ENCODE results near the gene CC2D1A. TPM values are rescaled to one million over a fixed set of nuclear protein-coding genes. Genes with fewer than 3 reads are reported as not detected.
A peak's percentile ranks its signal among the peaks of the same experiment; 100 is the strongest.
"Not testable (repeated sequence)": the region's sequence is repeated elsewhere in the genome, so short reads cannot be mapped to it uniquely, and the experiment has no call there.

CC2D1A gene
- total RNA-seq, 1 experiment from 2014 or later: 15.3 TPM

GRCh38 chr19:13964776-13965175 lies 58.8 kb downstream of the CC2D1A start:
- DNase-seq: no peak
- Histone ChIP-seq H3K4me3 (no peak overlapping the region), H3K4me1 (no peaks in the 10 kb centered on the region), H3K27ac (no peak overlapping the region), H3K9me3 (replicated peaks) (no peaks in the 10 kb centered on the region), H3K36me3 (peaks cover 31% of the 10 kb centered on the region), H3K27me3 (no peaks in the 10 kb centered on the region)

GRCh38 chr19:13965377-13965896 lies 59.4 kb downstream of the CC2D1A start:
- no peak for DNase-seq
- Histone ChIP-seq H3K27ac (no peak overlapping the region), H3K36me3 (peaks cover 26% of the 10 kb centered on the region), H3K27me3 (no peaks in the 10 kb centered on the region), H3K4me1 (no peaks in the 10 kb centered on the region), H3K4me3 (no peak overlapping the region), H3K9me3 (replicated peaks) (no peaks in the 10 kb centered on the region)

GRCh38 chr19:13965926-13966683 lies 60.1 kb downstream of the CC2D1A start:
- Histone ChIP-seq H3K36me3 (peaks cover 21% of the 10 kb centered on the region), H3K4me1 (no peaks in the 10 kb centered on the region), H3K9me3 (replicated peaks) (no peaks in the 10 kb centered on the region), H3K27ac (no peak overlapping the region), H3K4me3 (no peak overlapping the region), H3K27me3 (no peaks in the 10 kb centered on the region)
- DNase-seq: peak in 1 of 2 experiments; percentile 6

- H3K4me1 ChIP-seq: no peaks in the 10 kb centered on the region
- H3K4me3 ChIP-seq: no peak overlapping the region
- peaks cover 17% of the 10 kb centered on the region for H3K36me3 ChIP-seq
- no peaks in the 10 kb centered on the region for H3K9me3 ChIP-seq (replicated peaks)
- no peak overlapping the region for H3K27ac ChIP-seq
- peak in 1 of 2 experiments; percentile 4 for DNase-seq
- H3K27me3 ChIP-seq: no peaks in the 10 kb centered on the region
These were observed 60.7 kb downstream of the CC2D1A start for GRCh38 chr19:13966684-13967128.

GRCh38 chr19:13967206-13967605 lies 61.2 kb downstream of the CC2D1A start:
- H3K4me1 ChIP-seq; H3K27ac ChIP-seq; H3K4me3 ChIP-seq; H3K27me3 ChIP-seq; DNase-seq; H3K9me3 ChIP-seq (replicated peaks): not testable (repeated sequence)
- peaks cover 14% of the 10 kb centered on the region for H3K36me3 ChIP-seq

GRCh38 chr19:13968383-13968935 lies 62.5 kb downstream of the CC2D1A start:
- no peaks in the 10 kb centered on the region for H3K27me3 ChIP-seq
- no peak overlapping the region for H3K27ac ChIP-seq
- peaks cover 16% of the 10 kb centered on the region for H3K36me3 ChIP-seq
- no peak overlapping the region for H3K4me3 ChIP-seq
- H3K4me1 ChIP-seq: no peaks in the 10 kb centered on the region
- H3K9me3 ChIP-seq (replicated peaks): no peaks in the 10 kb centered on the region
- no peak for DNase-seq

GRCh38 chr19:13968999-13969398 lies 63.0 kb downstream of the CC2D1A start:
- H3K9me3 ChIP-seq (replicated peaks): no peaks in the 10 kb centered on the region
- no peak overlapping the region for H3K27ac ChIP-seq
- no peak overlapping the region for H3K4me3 ChIP-seq
- no peaks in the 10 kb centered on the region for H3K4me1 ChIP-seq
- H3K36me3 ChIP-seq: peaks cover 16% of the 10 kb centered on the region
- DNase-seq: no peak
- H3K27me3 ChIP-seq: no peaks in the 10 kb centered on the region

- Histone ChIP-seq H3K4me3 (no peak overlapping the region), H3K27me3 (no peaks in the 10 kb centered on the region), H3K4me1 (no peaks in the 10 kb centered on the region), H3K9me3 (replicated peaks) (no peaks in the 10 kb centered on the region), H3K36me3 (peaks cover 16% of the 10 kb centered on the region), H3K27ac (no peak overlapping the region)
- no peak for DNase-seq
These were observed 63.9 kb downstream of the CC2D1A start for GRCh38 chr19:13969897-13970296.

GRCh38 chr19:13971868-13972267 lies 65.9 kb downstream of the CC2D1A start:
- H3K4me3 ChIP-seq; H3K27me3 ChIP-seq; H3K27ac ChIP-seq; H3K9me3 ChIP-seq (replicated peaks); H3K4me1 ChIP-seq; DNase-seq: not testable (repeated sequence)
- peaks cover 12% of the 10 kb centered on the region for H3K36me3 ChIP-seq

GRCh38 chr19:13972368-13973155 lies 66.6 kb downstream of the CC2D1A start:
- Histone ChIP-seq H3K9me3 (replicated peaks) (no peaks in the 10 kb centered on the region), H3K27ac (no peak overlapping the region), H3K4me1 (no peaks in the 10 kb centered on the region), H3K36me3 (peaks cover 11% of the 10 kb centered on the region), H3K4me3 (no peak overlapping the region), H3K27me3 (no peaks in the 10 kb centered on the region)
- no peak for DNase-seq

- not testable (repeated sequence) for H3K36me3 ChIP-seq; H3K4me3 ChIP-seq; H3K4me1 ChIP-seq; H3K9me3 ChIP-seq (replicated peaks); DNase-seq; H3K27ac ChIP-seq; H3K27me3 ChIP-seq
These were observed 67.5 kb downstream of the CC2D1A start for GRCh38 chr19:13973479-13973878.

GRCh38 chr19:13974073-13974472 lies 68.1 kb downstream of the CC2D1A start:
- peak in 1 of 2 experiments; percentile 58 for DNase-seq
- Histone ChIP-seq H3K27ac (no peak overlapping the region), H3K9me3 (replicated peaks) (no peaks in the 10 kb centered on the region), H3K36me3 (peaks cover 6% of the 10 kb centered on the region; the same call in 1 of the 2 replicates), H3K4me1 (no peaks in the 10 kb centered on the region), H3K27me3 (no peaks in the 10 kb centered on the region), H3K4me3 (no peak overlapping the region)

- DNase-seq: no peak
- Histone ChIP-seq H3K27ac (no peak overlapping the region), H3K9me3 (replicated peaks) (no peaks in the 10 kb centered on the region), H3K27me3 (no peaks in the 10 kb centered on the region), H3K4me1 (no peaks in the 10 kb centered on the region), H3K4me3 (no peak overlapping the region), H3K36me3 (peaks cover 3% of the 10 kb centered on the region; the same call in 1 of the 2 replicates)
These were observed 69.9 kb downstream of the CC2D1A start for GRCh38 chr19:13975870-13976269.

- H3K27me3 ChIP-seq: no peaks in the 10 kb centered on the region
- H3K4me3 ChIP-seq: no peak overlapping the region
- peaks cover 3% of the 10 kb centered on the region; the same call in 1 of the 2 replicates for H3K36me3 ChIP-seq
- DNase-seq: no peak
- no peaks in the 10 kb centered on the region for H3K9me3 ChIP-seq (replicated peaks)
- H3K4me1 ChIP-seq: no peaks in the 10 kb centered on the region
- H3K27ac ChIP-seq: no peak overlapping the region
These were observed 70.4 kb downstream of the CC2D1A start for GRCh38 chr19:13976446-13976845.

GRCh38 chr19:13977803-13978202 lies 71.8 kb downstream of the CC2D1A start:
- Histone ChIP-seq H3K36me3 (no peaks in the 10 kb centered on the region), H3K27me3 (no peaks in the 10 kb centered on the region), H3K27ac (no peak overlapping the region), H3K4me3 (no peak overlapping the region), H3K4me1 (no peaks in the 10 kb centered on the region), H3K9me3 (replicated peaks) (no peaks in the 10 kb centered on the region)
- no peak for DNase-seq
